ENCODE measurements around the gene PAOX.
"Not testable (repeated sequence)": the region's sequence is repeated elsewhere in the genome, so short reads cannot be mapped to it uniquely, and the experiment has no call there.

PAOX gene

DNA sequence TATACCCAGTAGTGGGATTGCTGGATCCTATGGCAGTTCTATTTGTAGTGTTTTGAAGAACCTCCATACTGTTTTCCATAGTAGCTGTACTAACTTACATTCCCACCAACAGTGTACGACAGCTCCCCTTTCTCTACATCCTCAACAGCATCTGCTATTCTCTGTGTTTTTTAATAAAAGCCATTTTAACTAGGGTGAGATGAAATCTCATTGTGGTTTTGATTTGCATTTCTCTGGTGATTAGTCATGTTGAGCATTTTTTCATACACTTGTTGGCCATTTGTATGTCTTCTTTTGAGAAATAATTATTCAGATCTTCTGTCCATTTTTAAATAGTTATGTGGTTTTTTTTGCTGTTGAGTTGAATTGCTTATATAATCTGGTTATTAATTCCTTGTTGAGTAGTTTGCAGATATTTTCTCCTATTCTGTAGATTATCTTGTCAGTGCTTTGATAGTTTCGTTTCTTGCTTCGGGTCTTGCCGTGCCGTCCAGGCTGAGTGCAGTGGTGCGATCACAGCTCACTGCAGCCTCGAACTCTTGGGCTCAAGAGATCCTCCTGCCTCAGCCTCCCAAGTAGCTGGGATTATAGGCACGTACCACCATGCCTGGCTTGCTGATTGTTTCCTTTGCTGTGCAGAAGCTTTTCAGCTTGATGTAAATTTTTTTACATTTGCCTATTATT, 26.9 kb downstream of the PAOX start:
- DNase-seq (ENCODE audit: low read depth), result no peak

DNA sequence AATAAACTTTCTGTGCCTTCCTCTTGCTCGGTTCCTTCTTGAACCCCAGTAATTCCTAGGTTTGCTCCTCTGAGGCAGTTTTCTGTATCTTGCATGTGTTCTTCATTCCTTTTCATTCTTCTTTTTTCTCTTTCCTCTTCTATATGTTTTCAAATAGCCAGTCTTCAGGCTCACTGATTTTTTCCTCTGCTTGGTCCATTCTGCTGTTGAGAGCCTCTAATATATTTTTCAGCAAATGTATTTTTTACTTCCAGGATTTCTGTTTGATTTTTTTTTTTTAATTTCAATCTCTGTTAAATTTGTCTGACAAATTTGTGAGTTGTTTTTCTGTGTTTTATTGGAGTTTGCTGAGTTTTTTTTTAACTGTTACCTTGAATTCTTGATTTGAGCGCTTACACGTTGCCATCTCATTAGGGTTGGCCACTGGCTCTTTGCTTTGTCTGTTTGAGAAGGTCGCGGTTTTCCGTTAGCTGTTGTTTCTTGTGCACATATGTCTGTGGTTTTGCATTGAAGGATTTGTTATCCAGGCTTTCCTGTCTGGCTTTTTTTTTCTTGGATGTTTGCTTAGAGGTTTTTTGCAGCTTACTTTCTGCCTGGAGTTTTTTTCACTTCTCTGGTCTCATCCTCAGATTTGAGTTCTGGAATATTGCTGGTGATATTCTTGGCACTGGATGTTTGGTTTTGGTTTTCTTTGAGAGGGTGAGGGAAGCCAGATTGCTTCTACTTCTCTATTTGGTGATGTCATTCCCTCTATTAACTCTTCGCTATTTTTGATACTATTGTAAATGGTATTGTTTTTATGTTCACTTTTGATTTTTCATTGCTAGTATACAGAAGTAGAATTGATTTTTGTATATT, 32.7 kb downstream of the PAOX start:
- no peak for DNase-seq (ENCODE audit: low read depth)

DNA sequence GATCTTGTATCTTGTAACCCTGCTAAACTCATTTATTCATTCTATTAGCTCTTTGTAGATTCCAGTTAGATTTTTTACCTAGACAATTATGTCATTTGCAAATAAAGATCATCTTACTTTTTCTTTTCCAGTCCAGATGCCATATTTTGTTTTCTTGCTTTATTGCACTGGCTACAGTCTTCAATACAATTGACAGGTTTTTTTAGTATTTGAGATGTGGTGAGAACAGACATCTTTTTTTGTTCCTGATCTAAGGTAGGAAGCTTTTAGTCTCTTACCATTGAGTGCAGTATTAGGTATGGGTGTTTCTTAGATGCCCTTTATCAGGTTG, 33.3 kb downstream of the PAOX start:
- DNase-seq (ENCODE audit: low read depth), result no peak

DNA sequence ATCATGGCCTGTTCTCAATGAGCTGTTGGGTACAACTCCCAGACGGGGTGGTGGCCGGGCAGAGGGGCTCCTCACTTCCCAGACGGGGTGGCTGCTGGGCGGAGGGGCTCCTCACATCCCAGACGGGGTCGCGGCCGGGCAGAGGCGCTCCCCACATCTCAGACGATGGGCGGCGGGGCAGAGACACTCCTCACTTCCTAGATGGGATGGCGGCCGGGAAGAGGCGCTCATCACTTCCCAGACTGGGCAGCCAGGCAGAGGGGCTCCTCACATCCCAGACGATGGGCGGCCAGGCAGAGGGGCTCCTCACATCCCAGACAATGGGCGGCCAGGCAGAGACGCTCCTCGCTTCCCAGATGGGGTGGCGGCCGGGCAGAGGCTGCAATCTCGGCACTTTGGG, 35.3 kb downstream of the PAOX start:
- DNase-seq (ENCODE audit: low read depth), result not testable (repeated sequence)

DNA sequence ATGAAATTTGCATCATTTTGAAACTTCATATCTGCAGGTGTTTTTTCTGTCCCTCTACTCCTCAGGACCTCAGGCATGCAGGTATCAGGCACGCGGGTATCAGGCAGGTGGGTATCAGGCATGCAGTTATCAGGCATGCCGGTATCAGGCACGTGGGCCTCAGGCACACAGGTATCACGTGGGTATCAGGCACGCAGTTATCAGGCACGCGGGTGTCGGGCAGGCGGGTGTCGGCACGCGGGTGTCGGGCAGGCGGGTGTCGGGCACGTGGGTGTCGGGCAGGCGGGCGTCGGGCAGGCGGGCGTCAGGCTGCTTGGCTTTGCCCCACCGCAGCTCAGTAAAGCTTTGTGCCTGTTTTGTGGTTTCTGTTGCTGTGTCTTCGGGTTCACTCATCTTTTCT, 36.7 kb downstream of the PAOX start:
- no peak for DNase-seq (ENCODE audit: low read depth)

DNA sequence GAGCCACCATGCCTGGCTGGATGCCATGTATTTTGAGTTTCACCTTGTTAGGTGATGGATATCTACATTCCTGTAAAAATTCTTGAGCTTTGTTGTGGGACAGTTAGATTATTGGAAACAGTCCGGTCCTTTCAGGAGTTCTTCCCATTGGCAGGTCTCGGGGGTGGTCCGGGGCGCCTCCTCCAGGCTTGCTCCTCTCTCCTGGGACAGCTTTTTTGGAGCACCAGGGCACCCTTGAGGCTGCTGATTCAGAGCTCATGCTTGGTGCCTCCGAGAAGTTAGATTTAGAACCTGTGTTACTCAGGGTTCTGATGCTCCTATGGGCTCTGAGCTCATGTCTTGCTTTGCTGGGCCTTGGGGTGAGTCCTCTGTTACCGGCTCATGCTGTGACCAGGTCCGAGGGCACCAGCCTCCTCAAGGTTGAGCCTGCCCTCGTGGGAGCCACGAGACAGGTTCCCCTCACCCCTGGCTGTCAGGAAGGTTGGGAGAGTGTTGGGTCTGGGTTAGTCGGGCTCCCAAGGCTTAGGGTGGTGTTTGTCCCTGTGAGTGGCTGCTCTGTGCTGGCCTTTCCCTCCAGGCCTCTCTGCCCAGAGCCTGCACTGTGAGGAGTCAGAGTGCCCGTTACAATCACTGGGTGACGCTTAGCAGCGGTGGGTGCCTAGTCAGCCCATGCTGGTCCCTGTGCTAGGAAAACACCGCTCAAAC, 39.4 kb downstream of the PAOX start:
- no peak for DNase-seq (ENCODE audit: low read depth)

DNA sequence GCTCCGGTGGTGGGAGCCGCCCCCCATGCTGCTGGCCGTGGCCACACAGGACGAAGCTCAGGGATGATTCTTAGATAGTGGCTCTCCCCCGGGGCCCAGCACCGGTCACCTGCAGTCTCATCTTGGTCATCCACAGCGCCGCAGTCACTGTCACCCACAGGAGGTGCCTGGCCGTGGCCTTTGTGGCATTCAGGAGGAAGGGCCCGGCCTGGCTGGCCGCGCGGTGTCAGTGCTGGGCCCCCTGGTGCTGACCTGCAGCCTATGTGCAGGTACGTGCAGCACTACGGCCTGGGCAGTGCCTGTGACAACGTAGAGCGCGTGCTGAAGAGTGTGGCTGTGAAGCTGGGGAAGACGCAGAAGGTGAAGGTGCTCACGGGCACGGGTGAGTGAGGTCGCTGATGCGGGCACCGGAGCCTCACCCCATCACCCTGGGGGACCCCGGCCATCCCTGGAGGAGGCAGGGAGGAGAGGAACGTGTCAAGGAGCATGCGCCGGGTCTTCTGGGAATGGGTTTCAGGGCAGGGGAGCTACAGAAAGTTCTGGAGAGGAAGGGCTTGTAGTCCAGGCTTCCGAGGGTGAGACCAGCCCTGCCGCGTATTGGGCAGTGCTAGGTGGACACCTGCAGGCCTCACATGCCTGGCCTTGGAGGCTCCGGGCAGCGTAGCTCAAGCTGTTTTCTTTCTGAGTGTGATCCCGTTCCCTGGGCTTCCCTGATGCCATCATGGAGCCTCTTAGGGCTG, 40.3 kb downstream of the PAOX start:
- no peak for DNase-seq (ENCODE audit: low read depth)

DNA sequence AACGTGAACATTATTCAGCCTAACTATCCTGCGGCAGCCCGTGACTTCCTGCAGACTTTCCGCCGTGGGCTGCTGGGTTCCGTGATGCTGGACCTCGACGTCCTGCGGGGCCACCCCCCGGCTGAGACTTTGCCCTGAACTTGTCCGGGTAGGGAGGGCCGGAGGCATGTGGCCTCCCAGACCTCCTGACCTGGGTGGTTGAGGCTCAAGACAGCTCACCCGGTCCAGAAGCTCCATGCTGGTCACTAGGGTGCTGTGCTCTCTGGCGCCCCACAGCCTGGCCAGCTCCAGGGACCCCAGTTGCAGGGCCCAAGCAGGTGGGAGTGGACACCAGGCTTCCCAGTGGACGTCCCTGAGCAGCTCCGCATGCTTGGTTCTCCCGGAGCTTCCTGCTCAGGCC, 41.0 kb downstream of the PAOX start:
- DNase-seq (ENCODE audit: low read depth), result no peak

DNA sequence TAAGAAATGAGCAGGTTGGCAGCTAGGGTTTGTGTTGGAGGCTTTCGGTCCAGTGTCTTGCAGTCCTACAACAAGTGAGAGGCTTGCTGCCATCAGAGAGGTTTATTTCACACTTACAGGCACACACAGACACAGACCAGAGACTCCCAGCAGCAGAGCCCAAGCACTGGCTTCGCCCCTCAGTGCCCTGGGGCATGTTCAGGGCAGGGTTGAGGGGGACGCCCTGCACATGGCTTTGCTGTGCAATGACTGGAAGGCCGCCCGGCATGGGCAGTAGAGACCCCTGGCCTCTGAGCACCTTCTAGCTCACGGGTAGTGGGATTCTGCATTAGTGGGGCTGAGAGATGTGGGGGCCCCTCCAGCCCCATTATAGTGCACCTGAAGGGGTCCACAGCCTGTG, 41.5 kb downstream of the PAOX start:
- no peak for DNase-seq (ENCODE audit: low read depth)

DNA sequence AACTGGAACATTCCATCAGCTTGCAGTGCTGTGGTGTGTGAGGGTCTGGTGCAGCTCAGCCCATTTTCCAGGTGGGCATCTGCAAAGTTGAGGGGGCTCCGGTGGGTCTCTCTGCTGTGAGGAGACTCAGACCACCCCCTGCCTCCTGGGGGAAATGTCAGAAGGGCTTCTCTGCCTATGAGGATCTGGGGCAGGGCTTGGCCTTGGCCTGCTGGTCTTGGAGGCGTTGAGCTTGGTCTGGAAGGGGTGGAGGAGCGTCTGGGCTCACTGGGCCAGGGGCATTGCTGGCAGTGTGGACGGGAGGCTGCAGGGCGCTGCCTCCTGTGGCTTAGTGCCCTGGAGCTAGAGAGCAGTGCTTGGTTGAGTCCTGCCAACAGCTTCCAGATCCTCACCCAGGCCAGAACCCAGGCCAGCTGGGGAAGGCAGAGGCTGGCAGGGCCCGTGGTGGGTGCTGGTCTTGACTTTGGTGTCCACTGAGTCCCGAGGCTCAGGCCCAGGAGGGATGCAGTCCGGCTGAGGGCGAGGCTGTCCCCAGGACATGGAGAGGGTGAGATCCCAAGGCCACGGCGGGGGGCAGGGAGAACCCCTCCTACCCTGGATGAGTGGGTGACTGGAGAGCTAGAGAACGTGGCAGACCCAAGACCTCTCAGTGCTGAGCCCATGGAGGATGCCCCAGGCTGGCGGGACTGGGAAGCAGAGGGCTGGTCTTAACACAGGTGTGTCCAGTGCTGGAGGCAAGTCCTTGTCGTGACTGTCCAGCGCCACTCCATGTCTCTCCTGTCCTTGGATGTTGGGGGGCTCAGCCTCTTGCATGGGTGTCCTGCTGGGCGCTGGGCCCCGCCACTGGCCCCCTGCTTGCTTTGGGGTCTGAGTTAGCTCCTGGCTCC, 42.5 kb downstream of the PAOX start:
- DNase-seq (ENCODE audit: low read depth), result no peak

DNA sequence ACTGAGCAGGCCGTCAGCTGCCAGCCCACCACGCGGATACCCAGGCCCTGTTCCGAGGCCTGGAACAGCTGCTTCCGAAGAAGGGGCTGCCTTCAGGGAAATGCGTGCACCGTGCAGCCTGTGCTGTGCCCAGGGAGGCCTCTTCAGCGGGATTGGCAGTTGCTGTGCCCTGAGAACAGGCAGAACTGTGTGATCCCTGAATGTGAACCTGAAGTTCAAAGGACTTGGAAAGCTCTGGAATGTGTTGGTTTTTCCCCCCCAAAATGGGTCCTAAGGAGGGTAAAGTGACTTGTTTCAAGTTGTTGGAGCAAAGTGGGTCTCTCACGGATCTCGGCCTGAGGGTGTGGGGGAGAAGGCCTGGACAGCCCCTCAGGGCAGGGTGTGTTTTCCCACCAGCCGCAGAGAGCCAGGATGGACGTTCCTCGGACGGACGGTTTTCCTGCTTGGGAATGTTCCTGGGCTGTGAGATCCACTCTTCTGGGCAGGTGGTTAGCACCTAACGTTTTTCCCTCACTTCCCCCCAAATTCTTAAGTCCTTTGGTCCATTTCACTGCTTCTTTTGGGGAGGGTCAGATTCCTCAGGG, 43.3 kb downstream of the PAOX start:
- no peak for DNase-seq (ENCODE audit: low read depth)

DNA sequence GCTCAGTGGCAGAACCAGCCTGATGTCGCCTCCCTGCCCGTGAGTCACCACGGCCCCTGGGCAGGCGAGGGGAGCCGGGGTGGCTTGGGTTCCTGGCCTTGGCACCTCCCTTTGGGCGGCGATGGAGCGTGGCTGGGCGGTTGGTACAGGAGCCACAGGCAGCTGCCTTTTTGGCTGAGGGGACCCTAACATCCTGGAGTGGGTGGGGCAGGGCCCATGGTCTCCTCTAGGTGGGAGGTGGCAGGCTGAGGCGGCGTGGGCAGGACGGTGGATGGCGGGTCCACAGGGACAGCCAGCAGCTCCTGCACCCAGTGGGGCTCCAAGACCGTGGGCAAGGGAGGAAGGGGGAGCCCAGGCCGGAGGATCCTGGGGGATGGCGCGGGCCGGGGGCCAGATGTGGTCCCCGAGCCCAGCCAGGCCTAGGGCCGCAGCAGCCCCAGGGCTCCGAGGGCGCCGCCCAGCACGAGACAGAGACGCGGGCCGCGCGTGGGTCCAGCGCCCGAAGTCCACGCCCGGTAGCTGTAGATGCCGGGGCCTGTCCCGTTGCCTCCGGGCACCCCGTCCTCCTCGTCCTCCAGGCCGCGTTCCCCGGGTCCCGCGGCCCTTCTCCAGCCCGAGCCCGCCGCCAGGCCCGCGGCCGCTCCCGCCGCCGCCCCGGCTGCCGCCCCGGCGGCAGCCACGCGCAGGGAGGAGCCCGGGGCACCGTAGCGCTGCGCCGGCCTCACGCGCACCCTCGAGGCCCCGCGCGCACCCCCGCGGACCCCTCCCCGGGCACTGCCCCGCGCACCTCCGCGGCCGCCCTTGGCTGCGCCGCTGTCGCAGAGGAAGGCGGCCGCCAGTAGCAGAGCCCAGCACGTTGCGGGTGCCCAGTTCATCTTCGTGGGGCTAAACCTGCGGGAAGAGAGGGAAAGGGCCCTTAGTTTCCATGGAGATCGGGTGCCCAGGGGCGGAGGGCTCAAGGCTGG, 44.0 kb downstream of the PAOX start:
- DNase-seq (ENCODE audit: low read depth), result no peak

DNA sequence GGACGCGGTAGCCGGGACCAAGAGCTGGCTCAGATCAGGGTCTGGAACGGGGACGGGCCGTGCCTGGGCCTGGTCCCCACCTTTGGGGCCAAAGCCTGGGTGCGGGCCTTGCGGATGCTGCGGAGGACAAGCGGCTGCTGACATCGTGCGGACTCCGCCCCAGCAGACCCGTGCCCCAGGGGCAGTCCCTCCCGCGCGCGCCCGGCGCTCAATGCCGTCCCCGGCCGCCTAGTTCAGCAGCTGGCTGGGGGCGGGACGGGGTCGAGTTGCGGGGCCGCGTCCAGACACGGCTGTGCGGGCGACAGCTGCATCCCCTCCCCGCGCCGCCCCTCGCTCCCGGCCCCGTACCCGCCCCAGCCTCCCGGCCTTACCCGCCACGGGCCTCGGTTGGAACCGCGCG, 45.0 kb downstream of the PAOX start:
- DNase-seq (ENCODE audit: low read depth), result not testable (repeated sequence)

DNA sequence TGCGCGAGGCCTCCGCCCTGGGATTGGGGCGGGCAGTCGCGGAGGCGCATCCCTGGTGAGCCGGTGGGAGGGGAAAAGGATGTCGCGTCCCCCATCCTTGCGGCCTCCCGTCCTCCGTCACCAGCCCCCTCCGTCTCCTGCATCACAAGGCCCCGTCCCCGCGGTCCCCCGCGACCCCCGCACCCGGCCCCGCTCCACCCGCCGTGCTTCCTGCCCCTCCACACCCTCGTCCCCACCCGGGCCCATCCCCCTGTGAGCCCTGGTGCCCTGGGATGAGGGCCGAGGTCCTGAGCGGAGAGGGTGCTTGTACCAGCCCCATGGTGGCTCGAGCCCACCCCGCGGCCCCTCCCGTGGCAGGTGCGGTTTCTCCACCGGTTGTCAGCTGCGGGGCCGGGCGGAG, 45.5 kb downstream of the PAOX start, which contains the start of gene SPRN:
Gene SPRN (minus strand): TSS at position 25 of the 400 bp plus-strand sequence. CDS start 944 bp downstream, outside the sequence.
- DNase-seq (ENCODE audit: low read depth), result not testable (repeated sequence)

DNA sequence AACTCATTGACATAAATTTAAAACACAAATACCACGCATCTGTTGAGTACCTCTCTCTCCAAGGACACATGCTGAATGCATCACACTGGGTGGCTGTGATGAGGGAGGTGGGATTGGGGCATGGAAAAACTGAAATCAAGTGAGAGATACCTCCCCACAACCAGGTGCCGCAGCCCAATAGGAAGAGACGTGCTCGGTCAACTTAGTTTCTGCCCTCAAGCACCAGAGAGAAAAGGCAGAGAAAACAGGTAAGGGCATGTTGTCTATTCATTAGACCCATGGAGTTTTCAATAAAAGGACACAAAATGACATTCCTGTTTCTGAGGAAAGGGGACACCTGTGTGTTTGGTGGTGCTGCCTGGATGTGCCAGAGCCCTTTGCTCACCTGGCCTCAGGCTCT, 50.5 kb downstream of the PAOX start:
- DNase-seq (ENCODE audit: low read depth), result not testable (repeated sequence)

DNA sequence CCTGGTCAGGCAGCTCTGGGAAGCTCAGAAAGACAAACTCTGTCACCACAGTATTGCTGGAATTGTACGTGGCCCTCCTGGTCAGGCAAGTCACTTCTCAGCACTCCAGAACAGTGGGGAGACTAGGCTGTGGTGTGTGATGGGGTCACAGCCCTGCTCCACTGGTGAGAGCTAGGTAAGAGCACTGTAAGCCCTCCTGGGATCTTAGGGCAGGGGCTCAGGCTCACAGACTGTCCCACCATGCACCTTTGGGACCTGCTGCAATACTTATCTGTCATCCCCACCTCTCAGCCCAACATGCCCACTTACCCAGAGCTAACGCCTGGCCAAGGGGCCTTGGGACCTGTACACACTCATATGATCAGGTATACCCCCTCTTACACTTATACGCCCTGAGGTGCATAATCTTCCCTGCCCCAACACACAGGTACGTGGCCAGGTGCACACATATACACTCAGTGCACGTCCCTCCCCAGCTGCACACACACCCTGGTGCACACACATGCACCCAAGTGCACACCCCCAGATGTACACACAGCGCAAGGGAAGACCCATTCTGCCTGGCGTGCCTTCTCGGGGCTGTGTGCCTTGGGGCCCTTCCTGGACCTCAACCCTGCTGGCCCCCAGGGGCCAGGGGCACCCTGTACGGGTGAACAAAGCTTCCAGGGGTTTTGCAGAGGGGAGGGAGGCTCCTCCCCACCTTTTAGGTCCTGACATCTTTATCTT, 53.0 kb downstream of the PAOX start:
- not testable (repeated sequence) for DNase-seq (ENCODE audit: low read depth)

DNA sequence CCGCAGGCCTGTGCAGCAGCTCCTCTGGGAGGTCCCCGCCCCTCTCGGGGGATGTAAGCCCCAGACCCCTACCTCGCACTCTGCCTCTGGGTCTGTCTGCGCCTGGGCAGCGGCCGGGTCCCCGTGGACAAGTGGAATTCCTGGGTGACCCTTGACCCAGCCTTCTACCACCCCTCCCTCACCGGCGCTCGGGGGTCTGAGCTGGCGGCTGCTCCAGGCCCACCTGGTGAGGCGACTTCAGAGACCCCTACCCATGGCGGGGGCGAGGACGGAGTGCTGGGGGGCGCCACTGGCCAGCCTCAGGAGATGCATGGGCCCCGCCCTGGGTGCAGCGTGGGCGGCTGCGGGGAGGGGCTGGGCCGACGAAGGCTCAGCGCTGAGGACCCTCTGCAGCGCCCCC, 53.7 kb downstream of the PAOX start:
- DNase-seq (ENCODE audit: low read depth), result not testable (repeated sequence)

DNA sequence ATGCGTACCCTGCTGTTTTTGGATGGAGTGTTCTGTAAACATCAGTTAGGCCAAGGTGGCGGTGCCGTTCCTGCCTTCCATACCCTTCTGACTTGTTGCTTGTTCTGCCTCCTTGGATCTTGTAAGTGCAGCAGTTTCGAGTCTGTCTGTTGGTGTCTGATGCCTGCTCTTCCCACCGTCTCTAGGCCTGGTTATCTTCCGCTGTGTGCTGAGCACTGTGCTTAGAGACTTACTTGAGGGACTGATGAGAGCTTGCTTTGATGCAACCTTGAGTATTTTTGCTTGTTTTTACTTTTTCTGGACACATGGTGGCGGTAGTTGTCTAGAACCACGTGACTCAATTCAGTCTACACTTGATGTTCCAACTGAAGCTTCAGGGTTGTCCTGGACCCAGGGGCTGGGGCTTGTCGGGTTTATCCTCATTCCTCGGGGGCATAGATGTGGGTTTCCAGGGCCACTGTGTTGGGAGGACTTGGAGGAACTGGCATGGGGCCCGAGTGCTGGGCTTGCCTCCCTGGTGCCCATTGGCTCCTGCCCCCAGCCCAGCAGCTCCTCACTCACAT, 59.7 kb downstream of the PAOX start:
- DNase-seq (ENCODE audit: low read depth), result no peak
